ENCODE results near the gene CSF3R. TPM values are rescaled to one million over a fixed set of nuclear protein-coding genes. Genes with fewer than 3 reads are reported as not detected.

Gene CSF3R
- total RNA-seq, 4 donors from 2014 or later: 0.60 to 2.7 (median 2.1) TPM

DNA sequence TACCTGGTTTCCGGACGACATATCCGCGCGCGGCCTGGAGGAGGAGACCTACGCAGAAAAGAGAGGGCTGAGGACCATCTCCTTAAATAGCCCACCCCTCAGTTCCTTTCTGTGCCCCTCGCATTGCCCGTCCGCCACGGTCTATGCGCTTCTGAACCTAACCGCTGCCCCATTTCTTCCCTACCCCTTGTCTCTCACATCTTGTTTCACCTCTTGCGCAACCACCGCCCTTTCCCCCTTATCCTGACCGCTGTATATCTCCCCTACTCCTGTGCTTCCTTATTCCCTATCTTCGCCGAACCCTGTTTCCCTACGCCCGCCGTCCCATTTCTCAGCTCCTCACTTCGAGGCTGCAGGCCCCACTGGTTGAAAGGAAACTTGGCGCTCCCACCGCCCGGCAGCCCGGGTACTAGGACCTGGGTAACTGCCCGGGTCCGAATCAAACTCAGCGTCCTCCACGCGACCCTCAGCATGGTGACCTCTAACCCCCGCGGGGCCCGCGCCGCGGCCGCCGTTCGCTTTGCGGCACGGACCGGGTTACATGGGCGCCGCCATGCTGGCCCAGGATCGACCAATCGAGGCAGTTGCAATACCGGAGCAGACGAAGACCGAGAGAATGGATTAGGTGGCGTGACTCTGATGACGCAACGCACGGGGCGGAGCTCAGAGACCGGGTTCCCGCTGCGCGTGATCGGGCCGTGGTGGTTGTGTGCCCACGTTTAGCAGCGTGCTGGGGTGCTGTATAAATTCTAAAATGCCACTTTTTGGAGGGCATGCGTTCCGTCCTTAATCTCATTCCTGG lies 18.7 kb downstream of the CSF3R start, which contains the start of gene MRPS15:
Gene MRPS15, minus strand, starts transcription at position 582 of the 802 bp plus-strand sequence. Its CDS starts 109 bp downstream, at position 473.
- H3K4me3 ChIP-seq: peak within 1 kb of the TSS; percentile 96
- H3K36me3 ChIP-seq: peaks cover 31% of the 10 kb centered on the region
- H3K4me1 ChIP-seq: peaks cover 24% of the 10 kb centered on the region
- H3K27ac ChIP-seq: peak within 1 kb of the TSS; percentile 95
- WGBS: under 1% methylated on average over 62 of the region's 65 CpGs
- H3K27me3 ChIP-seq: no peaks in the 10 kb centered on the region
- no peaks in the 10 kb centered on the region for H3K9me3 ChIP-seq
- TF ChIP-seq EP300 (IDR thresholded peaks at IDR 0.05) (no peak), POLR2A (IDR thresholded peaks at IDR 0.05) (peak in 1 of 2 donors; percentile 63), POLR2AphosphoS5 (IDR thresholded peaks at IDR 0.05) (peak; percentile 73 to 94 (median 84))
- TF ChIP-seq, protein P1, sequence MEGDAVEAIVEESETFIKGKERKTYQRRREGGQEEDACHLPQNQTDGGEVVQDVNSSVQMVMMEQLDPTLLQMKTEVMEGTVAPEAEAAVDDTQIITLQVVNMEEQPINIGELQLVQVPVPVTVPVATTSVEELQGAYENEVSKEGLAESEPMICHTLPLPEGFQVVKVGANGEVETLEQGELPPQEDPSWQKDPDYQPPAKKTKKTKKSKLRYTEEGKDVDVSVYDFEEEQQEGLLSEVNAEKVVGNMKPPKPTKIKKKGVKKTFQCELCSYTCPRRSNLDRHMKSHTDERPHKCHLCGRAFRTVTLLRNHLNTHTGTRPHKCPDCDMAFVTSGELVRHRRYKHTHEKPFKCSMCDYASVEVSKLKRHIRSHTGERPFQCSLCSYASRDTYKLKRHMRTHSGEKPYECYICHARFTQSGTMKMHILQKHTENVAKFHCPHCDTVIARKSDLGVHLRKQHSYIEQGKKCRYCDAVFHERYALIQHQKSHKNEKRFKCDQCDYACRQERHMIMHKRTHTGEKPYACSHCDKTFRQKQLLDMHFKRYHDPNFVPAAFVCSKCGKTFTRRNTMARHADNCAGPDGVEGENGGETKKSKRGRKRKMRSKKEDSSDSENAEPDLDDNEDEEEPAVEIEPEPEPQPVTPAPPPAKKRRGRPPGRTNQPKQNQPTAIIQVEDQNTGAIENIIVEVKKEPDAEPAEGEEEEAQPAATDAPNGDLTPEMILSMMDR (IDR thresholded peaks at IDR 0.05): no peak
- DNase-seq (ENCODE audit: low spot score in 2 of 2): peak; percentile 97

DNA sequence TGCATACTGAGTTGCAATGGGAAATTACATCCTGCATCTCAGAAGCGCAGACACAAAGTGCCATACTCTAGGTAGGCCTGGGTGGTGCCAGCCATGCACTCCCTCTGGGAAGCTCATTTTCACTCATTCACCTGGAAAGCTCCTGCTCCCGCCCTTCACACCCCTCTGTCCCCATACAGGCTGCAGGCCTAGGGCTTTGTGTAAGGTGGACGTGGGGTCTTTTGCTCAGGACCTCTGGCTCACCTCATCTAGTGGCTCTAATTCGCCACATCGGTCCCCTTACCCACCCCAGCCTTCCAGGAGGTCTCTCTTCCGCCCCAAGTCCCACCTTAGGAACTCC lies 19.3 kb downstream of the CSF3R start:
- H3K4me1 ChIP-seq: peaks cover 24% of the 10 kb centered on the region
- no peaks in the 10 kb centered on the region for H3K9me3 ChIP-seq
- peak overlapping the region; percentile 96 for H3K4me3 ChIP-seq
- 19% methylated on average over 6 of the region's 6 CpGs for WGBS
- H3K27ac ChIP-seq: no peak overlapping the region
- no peak for DNase-seq (ENCODE audit: low spot score in 2 of 2)
- H3K27me3 ChIP-seq: no peaks in the 10 kb centered on the region
- no peak for TF ChIP-seq POLR2A (IDR thresholded peaks at IDR 0.05)
- no peak for TF ChIP-seq EP300 (IDR thresholded peaks at IDR 0.05)
- TF ChIP-seq, protein P1 (IDR thresholded peaks at IDR 0.05): no peak
- no peak for TF ChIP-seq POLR2AphosphoS5 (IDR thresholded peaks at IDR 0.05)
- peaks cover 31% of the 10 kb centered on the region for H3K36me3 ChIP-seq

DNA sequence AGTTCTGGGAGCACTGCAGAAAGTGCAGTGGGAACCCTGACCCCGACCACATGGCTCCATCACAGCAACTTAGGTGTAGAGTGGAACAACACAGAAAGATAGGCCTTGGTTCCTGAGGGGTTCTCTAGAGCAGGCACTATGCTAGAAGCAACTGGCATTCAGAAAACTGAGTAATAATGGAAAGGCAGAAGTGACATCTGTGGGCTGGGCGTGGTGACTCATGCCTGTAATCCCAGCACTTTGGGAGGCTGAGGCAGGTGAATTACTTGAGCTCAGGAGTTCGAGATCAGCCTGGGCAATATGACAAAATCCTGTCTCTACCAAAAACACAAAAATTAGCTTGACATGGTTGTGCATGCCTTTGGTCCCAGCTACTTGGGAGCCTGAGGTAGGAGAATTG lies 23.8 kb downstream of the CSF3R start:
- H3K27ac ChIP-seq: no peak overlapping the region
- TF ChIP-seq POLR2AphosphoS5 (IDR thresholded peaks at IDR 0.05): no peak
- TF ChIP-seq, protein P1 (IDR thresholded peaks at IDR 0.05): no peak
- TF ChIP-seq EP300 (IDR thresholded peaks at IDR 0.05): no peak
- TF ChIP-seq POLR2A (IDR thresholded peaks at IDR 0.05): no peak
- DNase-seq (ENCODE audit: low spot score in 2 of 2): no peak
- no peaks in the 10 kb centered on the region for H3K27me3 ChIP-seq
- H3K36me3 ChIP-seq: peaks cover 62% of the 10 kb centered on the region
- 88% methylated on average over 3 of the region's 3 CpGs for WGBS
- H3K9me3 ChIP-seq: no peaks in the 10 kb centered on the region
- H3K4me3 ChIP-seq: no peak overlapping the region
- H3K4me1 ChIP-seq: peaks cover 16% of the 10 kb centered on the region

DNA sequence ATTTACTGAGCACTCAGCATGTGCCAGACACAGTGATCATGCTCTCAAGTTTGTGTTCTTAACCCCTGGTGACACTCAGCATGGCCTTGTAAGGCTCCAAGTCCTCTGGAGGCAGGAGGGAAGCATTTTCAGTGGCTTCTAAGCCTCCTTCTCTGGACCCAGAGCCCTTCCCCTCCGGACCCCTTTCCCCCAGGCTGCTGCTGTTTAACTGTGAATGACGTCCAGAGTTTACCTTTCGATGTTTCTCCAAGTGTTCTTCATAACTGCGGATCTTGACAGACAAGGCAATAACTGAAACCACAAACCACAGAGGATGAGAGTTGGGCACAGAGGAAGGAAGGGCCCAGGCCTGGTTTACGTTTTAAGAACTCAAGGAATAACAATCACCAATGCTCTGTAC lies 25.0 kb downstream of the CSF3R start:
- peaks cover 4% of the 10 kb centered on the region for H3K4me1 ChIP-seq
- no peaks in the 10 kb centered on the region for H3K27me3 ChIP-seq
- no peak overlapping the region for H3K4me3 ChIP-seq
- no peak for DNase-seq (ENCODE audit: low spot score in 2 of 2)
- no peaks in the 10 kb centered on the region for H3K9me3 ChIP-seq
- peaks cover 62% of the 10 kb centered on the region for H3K36me3 ChIP-seq
- no peak overlapping the region for H3K27ac ChIP-seq
- 63% methylated on average over 5 of the region's 5 CpGs for WGBS
- no peak for TF ChIP-seq EP300 (IDR thresholded peaks at IDR 0.05)
- TF ChIP-seq POLR2AphosphoS5 (IDR thresholded peaks at IDR 0.05): no peak
- no peak for TF ChIP-seq POLR2A (IDR thresholded peaks at IDR 0.05)
- TF ChIP-seq, protein P1 (IDR thresholded peaks at IDR 0.05): no peak

DNA sequence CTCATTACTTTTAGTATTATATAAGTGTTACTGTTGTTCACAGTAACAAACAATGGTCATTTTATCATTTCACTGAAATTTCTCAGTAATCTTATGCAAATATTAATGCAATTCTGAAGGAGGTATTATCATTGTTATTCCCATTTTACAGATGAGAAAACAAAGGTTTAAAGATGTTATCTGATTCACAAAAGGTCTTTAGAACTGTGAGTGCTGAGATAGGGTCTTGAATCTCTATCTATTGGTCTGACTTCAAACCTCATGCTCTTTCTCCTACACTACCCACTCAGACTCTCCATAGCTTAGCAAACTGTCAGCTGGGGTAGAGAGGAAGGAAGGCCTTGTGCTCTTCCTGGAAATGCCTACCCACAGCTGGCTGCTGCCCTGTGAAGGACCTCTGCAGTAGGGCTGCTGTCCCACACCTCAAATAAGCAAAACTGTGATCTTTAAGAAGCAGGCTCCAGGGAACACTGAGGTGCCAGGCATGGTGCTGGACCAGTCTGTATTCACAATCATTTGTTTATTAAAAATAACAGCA lies 26.3 kb downstream of the CSF3R start:
- no peak for DNase-seq (ENCODE audit: low spot score in 2 of 2)
- H3K9me3 ChIP-seq: no peaks in the 10 kb centered on the region
- no peaks in the 10 kb centered on the region for H3K27me3 ChIP-seq
- H3K36me3 ChIP-seq: peaks cover 53% of the 10 kb centered on the region
- peaks cover under 1% of the 10 kb centered on the region for H3K4me1 ChIP-seq
- H3K27ac ChIP-seq: no peak overlapping the region
- H3K4me3 ChIP-seq: no peak overlapping the region
- no peak for TF ChIP-seq POLR2AphosphoS5 (IDR thresholded peaks at IDR 0.05)
- no peak for TF ChIP-seq EP300 (IDR thresholded peaks at IDR 0.05)
- no peak for TF ChIP-seq POLR2A (IDR thresholded peaks at IDR 0.05)
- TF ChIP-seq, protein P1 (IDR thresholded peaks at IDR 0.05): no peak

Data from suprapubic skin (tissue), 4 donors.